ES-I3 (cell line): Measurements from ENCODE around the gene SCN10A.

ENCODE experiments used
- H3K36me3 ChIP-seq: 2 replicates; pipeline ENCODE4 v1.6.1; 2013; ENCODE audit warnings: mild to moderate bottlenecking, low read length, control low read depth, moderate library complexity; ENCODE audit not compliant: insufficient read depth
- H3K4me1 ChIP-seq: 2 replicates; pipeline ENCODE4 v1.6.1; 2013; ENCODE audit warnings: mild to moderate bottlenecking, control low read depth, low read length; ENCODE audit not compliant: insufficient read depth
- H3K9ac ChIP-seq: 2 replicates; pipeline ENCODE4 v1.6.1; 2013; ENCODE audit warnings: low read depth, mild to moderate bottlenecking, low read length, moderate library complexity
- H3K9me3 ChIP-seq: 2 replicates; pipeline ENCODE4 v1.6.1; 2013; ENCODE audit warnings: mild to moderate bottlenecking, low read length, moderate library complexity; ENCODE audit not compliant: control insufficient read depth, insufficient read depth

The SCN10A gene

GRCh38 chr3:38722781-38723568, 93.0 kb downstream of the SCN10A start:
- Histone ChIP-seq H3K36me3 (no peaks in the 10 kb centered on the region), H3K4me1 (no peaks in the 10 kb centered on the region; the same call in 1 of the 2 replicates), H3K9ac (no peak overlapping the region), H3K9me3 (no peaks in the 10 kb centered on the region)

DNA sequence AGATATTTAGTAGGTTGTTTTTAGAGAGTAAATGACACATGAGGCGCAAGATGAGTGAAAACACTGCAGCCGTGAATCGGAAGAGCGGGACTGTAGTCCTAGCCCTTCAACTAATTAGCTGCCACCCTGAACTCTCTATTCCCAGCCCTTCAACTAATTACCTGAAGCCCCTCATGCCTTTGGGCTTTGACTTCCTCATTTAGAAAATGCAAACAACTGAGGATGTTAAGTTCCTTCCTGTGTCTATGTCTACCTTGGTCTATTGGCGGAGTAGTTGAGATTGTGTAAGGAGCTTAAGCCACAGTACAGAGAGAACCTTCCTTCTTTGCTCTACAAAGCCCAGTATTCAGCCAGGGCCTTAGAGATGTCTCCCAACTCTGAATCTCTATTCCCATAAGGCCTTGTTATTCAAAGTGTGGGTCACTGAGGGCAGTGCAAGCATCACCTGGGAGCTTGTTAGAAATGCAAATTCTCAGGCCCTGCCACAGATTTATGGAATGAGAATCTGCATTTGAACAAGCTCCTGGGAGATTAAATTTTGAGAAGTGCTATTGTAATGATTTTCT, 94.7 kb downstream of the SCN10A start:
- H3K36me3 ChIP-seq = no peaks in the 10 kb centered on the region
- H3K9ac ChIP-seq = no peak overlapping the region
- H3K9me3 ChIP-seq = no peaks in the 10 kb centered on the region
- H3K4me1 ChIP-seq = no peaks in the 10 kb centered on the region; the same call in 1 of the 2 replicates

GRCh38 chr3:38720465-38720864, 95.6 kb downstream of the SCN10A start:
- Histone ChIP-seq H3K9ac (no peak overlapping the region), H3K36me3 (no peaks in the 10 kb centered on the region)

GRCh38 chr3:38717355-38718240, 98.4 kb downstream of the SCN10A start:
- Histone ChIP-seq H3K9me3 (no peaks in the 10 kb centered on the region), H3K36me3 (no peaks in the 10 kb centered on the region), H3K4me1 (no peaks in the 10 kb centered on the region; the same call in 1 of the 2 replicates), H3K9ac (no peak overlapping the region)

More at GRCh38 chr3:38720465-38720864, 95.6 kb downstream of the SCN10A start:
- H3K4me1 ChIP-seq = no peaks in the 10 kb centered on the region; the same call in 1 of the 2 replicates
- H3K9me3 ChIP-seq = no peaks in the 10 kb centered on the region

DNA sequence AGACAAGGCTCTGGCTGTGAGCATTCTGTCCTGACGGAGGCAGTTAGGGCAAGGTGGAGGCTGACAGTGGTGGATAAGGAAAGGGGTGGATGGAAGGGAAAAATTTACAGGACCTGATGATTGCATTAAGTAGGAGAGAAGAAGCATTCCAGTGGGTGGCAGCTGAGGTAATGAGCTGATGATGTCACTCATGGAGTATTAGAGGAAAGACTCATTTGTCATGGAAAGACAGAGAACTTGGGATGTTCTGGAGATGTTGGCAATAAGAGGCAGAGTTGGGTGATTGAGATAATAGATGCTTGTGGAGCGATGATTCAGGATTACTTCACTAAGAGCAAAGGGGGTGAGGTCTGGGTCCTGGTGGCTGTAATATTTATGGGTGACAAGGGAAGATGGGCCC, 102.9 kb downstream of the SCN10A start:
- no peaks in the 10 kb centered on the region for H3K4me1 ChIP-seq
- no peaks in the 10 kb centered on the region for H3K36me3 ChIP-seq
- H3K9me3 ChIP-seq = no peaks in the 10 kb centered on the region
- no peak overlapping the region for H3K9ac ChIP-seq

DNA sequence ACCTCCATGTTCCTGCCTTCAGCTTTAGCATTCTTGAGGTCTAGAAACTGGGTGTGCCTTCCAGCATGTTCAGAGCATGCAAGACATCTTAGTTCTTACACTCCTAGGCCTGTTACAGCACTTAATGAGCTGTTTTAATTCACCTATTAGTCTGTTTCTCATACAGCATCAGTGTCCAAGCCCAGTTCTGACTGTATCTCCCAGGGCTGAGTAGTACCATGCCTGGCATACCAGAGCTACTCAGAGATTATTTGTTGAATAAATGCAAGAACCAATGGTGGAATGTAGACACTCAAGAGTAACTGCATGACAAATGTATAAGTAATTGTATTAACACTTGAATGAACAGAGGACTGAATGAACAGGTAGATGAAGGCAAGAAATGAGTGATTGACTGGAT, 104.7 kb downstream of the SCN10A start:
- Histone ChIP-seq H3K9ac (no peak overlapping the region), H3K4me1 (no peaks in the 10 kb centered on the region), H3K36me3 (no peaks in the 10 kb centered on the region), H3K9me3 (no peaks in the 10 kb centered on the region)

- Histone ChIP-seq H3K36me3 (no peaks in the 10 kb centered on the region), H3K9me3 (no peaks in the 10 kb centered on the region), H3K4me1 (no peaks in the 10 kb centered on the region), H3K9ac (no peak overlapping the region)
Observed at GRCh38 chr3:38707730-38708129, 108.3 kb downstream of the SCN10A start.

DNA sequence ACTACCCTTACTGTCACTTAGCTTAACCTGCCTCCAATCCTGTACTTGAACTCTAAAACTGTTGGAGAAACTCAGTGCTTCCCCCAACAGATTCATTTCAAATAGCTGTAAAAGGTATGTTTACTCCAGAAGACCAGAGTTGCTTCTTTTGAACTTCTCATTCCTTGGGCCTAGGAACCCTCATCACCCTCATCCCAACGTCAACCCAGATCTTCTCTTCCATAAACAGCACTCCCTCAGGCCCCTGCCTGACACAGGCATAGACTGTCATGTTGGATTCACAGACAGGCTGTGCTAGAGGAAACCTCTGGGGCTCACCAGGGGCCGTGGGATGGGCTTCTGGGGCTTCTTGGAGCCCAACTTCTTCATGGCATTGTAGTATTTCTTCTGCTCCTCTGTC, 109.1 kb downstream of the SCN10A start:
- Histone ChIP-seq H3K9ac (no peak overlapping the region), H3K4me1 (no peaks in the 10 kb centered on the region), H3K9me3 (no peaks in the 10 kb centered on the region), H3K36me3 (no peaks in the 10 kb centered on the region)

DNA sequence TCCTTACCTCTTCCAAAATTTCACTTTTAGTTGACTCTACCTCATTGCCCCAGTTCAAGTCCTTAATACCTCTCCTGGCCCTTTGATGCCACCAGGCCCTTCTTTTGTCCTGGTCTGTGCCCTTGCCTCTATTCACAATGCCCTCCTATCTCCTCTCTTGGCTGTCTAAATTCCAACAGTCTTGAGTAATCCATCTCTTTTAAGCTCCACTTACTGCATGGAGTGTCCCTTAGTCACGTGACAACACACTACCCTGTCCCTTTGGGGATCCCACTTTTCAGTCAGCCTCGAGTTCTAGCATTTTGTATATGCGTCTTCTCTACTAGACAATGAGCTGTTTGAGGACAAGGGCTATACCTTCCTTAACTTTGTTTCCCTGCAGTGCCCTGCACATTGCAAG, 113.8 kb downstream of the SCN10A start:
- Histone ChIP-seq H3K9me3 (no peaks in the 10 kb centered on the region), H3K9ac (no peak overlapping the region), H3K36me3 (no peaks in the 10 kb centered on the region), H3K4me1 (no peaks in the 10 kb centered on the region)

DNA sequence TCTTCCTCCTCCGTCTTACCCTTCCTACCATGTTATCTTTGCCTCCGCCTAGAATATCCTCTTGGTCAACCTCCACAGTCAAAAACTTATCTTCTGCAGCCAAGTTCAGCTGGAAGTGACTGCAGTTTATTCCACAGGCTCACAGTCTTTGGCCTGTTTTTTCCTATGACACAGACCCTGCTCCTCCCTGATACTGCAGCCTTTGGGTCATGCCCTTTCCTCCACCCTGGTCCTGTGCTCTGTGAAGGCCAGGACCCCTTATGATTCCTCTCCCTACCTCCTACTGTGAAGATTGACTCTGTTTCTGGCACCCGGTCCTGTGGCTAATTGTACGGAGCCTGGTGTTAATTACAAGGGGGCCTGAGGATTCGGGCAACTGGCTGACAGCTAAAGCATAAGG, 117.3 kb downstream of the SCN10A start:
- H3K9ac ChIP-seq = no peak overlapping the region
- H3K9me3 ChIP-seq = no peaks in the 10 kb centered on the region
- H3K36me3 ChIP-seq = no peaks in the 10 kb centered on the region
- no peaks in the 10 kb centered on the region for H3K4me1 ChIP-seq

DNA sequence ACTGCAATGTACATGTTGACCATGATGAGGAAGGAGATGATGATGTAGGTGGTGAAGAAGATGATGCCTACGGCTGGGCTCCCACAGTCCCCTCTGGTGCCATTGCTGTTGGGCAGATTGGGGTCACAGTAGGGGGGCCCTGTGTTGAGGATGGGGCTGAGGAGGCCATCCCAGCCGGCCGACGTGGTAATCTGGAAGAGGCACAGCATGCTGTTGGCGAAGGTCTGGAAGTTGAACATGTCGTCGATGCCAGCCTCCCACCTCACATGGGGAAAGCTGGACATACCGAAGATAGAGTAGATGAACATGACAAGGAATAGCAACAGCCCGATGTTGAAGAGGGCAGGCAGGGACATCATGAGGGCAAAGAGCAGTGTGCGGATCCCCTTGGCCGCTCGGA, 118.0 kb downstream of the SCN10A start:
- Histone ChIP-seq H3K4me1 (no peaks in the 10 kb centered on the region), H3K9me3 (no peaks in the 10 kb centered on the region), H3K36me3 (no peaks in the 10 kb centered on the region), H3K9ac (no peak overlapping the region)

- no peaks in the 10 kb centered on the region for H3K9me3 ChIP-seq
- no peak overlapping the region for H3K9ac ChIP-seq
- H3K36me3 ChIP-seq = no peaks in the 10 kb centered on the region
- H3K4me1 ChIP-seq = no peaks in the 10 kb centered on the region
Observed at GRCh38 chr3:38696034-38696433, 120.0 kb downstream of the SCN10A start.

GRCh38 chr3:38690185-38690584, 125.8 kb downstream of the SCN10A start:
- Histone ChIP-seq H3K4me1 (no peaks in the 10 kb centered on the region), H3K9ac (no peak overlapping the region), H3K9me3 (no peaks in the 10 kb centered on the region), H3K36me3 (no peaks in the 10 kb centered on the region)

GRCh38 chr3:38689774-38690173, 126.2 kb downstream of the SCN10A start:
- H3K4me1 ChIP-seq = no peaks in the 10 kb centered on the region
- no peaks in the 10 kb centered on the region for H3K36me3 ChIP-seq

More at GRCh38 chr3:38689774-38690173, 126.2 kb downstream of the SCN10A start:
- no peaks in the 10 kb centered on the region for H3K9me3 ChIP-seq
- no peak overlapping the region for H3K9ac ChIP-seq
